ENCODE results near the gene HSPA9.

The HSPA9 gene

GRCh38 chr5:138559937-138560336, 15.3 kb downstream of the HSPA9 start:
- no peak for DNase-seq

GRCh38 chr5:138557677-138558076, 17.5 kb downstream of the HSPA9 start:
- no peak for DNase-seq

DNA sequence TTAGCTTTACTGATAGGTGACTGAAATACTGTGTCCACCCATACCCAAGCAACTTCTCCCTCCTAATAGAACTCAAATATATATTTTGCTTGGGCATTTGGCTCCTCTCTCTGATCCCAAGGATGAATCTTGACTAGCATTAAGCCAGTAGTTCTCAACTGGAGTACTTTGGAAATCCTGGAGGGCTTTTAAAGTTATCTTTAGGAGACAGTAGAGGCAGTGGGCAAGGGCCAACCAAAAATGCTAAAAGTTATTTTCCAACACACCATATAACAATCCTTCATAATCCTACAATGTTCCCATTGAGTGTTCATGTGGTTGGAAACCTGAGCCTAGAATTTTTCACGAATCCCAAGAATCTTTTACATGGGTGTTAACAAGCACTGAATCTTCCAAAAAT, 21.1 kb downstream of the HSPA9 start:
- no peak for DNase-seq

DNA sequence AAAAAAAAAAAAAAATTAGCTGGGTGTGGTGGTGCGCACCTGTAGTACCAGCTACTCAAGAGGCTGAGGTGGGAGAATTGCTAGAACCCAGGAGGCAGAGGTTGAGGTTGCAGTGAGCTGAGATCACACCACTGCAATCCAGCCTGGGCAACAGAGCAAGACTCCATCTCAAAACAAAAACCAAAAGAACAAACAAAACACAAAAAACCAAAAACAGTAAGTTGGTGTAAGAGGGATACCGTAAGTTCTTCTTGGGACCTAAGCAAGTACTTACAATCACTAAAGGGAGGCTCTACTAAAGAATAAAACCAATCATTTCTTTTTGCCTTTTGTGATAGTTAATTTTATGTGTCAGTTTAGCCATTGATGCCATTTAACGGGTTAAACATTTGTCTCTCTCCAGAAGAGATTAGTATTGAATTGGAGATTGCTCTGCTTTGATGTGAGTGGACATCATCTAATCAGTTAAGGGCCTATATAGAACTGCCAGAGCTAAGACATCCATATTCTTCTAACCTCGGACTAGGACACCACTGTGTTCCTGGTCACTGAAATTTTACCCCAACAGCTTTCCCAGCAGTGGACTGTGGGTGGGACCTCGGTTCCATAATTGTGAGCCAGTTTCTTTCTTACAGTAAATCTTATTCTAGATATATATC, 21.6 kb downstream of the HSPA9 start:
- DNase-seq, result no peak

GRCh38 chr5:138552657-138553056, 22.5 kb downstream of the HSPA9 start:
- no peak for DNase-seq

GRCh38 chr5:138549414-138549813, 25.8 kb downstream of the HSPA9 start:
- no peak for DNase-seq

DNA sequence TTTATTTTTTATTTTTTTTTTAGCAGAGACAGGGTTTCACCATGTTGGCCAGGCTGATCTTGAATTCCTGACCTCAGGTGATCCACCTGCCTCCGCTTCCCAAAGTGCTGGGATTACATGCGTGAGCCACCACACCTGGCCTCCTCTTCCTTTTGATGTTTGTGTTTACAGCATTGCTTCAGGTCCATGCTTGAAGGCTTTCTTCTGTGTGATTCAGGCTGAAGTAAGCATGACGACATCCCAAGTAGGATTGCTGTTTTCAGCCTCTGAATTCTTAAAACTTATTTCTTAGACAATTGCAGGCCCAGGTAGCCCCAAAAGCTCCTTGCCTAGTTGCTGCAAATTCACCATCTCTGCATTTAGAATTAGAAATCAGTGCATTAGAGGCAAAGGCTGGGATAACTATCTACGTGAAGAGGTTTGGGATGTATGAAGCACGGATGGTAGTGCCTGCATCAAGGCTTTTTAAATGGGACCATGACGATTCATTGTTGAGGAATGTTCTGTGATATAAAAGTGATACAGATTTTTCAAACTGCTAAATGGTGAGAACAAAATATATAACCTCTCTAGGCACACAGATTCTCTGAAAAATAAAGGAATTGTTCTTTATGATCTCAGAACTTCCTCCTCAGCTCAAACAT, 29.2 kb downstream of the HSPA9 start:
- no peak for DNase-seq

GRCh38 chr5:138544181-138545134, 30.7 kb downstream of the HSPA9 start:
- DNase-seq, result no peak

DNA sequence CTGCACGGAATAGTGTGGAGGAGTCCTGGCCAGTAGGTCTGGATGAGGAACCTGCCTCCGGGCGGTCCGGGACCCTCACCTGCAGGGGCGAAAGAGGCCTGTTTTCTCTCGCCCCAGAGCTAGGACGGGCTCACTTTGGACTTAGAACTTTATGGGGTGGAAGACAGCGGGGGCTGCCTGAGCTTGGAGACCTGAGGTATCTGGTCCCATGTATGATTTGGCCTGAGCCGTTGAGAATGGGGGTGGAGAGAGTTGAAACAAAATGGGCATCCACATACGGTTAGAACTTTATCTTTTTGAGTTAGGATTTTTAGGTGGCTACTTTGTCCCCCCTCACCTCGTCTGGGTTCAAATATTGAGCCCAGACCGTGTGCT, 31.5 kb downstream of the HSPA9 start:
- DNase-seq, result no peak

DNA sequence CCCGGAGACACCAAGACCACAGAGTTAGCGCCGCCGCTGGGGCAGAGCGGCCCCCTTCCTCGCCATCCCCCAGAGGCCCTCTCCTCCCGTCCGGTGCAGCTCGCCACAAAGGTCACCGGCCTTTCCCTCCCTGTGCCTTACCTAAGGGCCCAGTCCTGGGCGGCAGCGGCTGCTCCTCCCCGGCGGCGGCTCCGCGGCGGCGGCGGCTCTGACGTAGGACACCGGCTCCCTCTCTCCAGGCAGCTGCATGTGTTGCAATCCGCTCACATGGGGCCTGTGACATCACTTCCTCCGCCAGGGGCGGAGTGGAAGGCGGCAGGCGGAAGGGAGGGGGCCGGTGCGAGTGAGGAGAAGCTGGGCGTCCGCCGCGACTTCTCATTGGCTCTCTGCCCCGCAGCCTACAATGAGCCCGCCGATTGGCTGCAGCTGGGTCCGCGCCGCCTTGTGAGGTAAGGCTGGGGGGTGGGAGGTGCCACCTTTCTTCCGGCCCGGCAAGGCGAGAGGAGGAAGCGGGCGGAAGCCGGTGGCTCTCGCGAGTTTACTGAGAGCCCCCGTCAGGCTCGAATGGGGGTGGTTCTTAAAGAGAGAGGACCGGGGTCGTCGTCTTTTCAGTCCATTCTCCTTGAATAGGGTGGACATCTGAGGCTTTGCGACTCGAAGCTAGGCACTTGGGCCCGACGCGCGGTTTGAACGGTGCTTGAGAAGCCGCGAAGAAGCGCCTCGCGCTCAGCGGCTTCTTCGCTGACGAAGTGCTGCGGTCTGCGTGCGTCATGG, 32.1 kb downstream of the HSPA9 start, which contains the start of gene ETF1:
Gene ETF1, minus strand, starts transcription at position 281 of the 774 bp plus-strand sequence. CDS start 318 bp downstream, outside the sequence.
- peak; percentile 91 for DNase-seq

GRCh38 chr5:138542180-138542955, 32.8 kb downstream of the HSPA9 start:
- DNase-seq, result no peak

DNA sequence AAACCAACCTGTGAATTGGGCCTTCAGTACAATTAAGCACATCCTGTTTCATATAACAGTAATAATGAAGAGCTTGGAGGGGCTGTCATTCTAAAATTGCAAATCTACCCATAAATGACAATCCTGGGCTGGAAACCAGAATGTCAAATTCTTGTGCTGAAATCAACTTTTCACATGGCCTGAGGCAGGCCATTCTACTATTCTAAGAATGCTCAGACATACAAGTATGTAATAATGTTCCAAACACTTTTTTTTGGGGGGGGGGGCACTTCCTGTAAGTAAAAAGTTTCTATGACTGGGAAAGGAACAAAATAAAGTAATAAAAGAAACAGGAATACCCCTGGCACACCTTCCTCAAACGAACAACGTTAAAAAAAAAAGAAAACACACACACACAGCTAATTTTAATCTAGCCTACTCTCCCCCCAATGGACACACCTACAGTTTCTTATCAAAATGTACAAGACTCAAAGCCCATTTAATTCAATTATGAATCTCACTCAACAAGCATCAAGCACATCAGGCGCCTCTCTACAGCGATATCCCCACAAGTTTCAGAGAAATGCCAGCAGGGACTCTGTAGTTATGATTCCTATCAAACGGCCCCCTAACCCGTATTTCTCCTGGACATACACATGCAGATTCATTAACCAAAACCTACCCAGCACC, 33.6 kb downstream of the HSPA9 start:
- DNase-seq, result no peak

DNA sequence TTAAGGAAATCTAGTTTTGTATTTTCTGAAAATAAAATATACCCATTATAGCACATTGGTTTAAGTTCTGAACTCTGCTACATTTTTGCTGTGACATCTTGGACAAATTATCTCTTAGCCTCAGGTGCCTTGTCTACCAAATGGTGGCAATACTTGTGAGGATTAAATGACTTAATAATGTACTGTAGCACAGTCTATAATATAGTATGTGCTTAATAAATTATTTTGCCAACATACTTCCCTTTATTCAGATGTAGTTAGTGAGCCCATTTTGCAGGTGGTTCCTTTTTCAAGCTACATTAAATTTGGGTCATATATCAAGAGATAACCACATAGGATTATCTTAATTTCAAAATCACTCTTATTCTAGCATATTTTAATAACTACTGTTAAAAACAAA, 35.4 kb downstream of the HSPA9 start:
- DNase-seq, result no peak

DNA sequence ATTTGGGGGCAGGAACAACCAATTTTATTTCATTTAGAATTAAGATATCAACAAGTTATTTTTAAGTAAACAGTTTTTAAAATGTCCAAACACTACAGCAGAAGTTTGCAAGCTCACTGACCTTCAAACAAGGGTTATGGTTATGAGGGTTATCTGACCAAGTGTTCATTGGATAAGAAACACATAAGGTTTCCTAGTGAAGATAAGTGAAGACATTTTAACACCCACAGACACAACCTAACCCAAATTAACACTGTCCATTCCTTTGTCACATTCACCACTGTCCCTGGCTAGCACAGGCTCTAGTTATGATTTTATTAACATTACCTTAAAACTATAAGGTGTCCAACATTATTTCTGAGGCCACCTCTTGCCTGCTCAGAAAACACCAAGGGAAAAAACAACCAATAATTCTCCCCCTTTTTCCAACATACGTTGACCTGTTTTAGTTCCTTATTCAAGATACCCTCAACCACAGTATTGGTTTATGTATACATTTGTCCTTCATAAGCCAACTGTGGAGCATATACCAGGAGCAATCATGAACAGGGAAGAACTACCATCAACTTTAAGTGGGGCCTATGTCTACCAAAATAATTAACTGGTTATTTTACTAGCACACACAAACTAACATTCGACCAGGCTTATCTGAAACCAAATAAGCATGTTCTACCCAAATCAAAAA, 36.1 kb downstream of the HSPA9 start:
- DNase-seq, result no peak

DNA sequence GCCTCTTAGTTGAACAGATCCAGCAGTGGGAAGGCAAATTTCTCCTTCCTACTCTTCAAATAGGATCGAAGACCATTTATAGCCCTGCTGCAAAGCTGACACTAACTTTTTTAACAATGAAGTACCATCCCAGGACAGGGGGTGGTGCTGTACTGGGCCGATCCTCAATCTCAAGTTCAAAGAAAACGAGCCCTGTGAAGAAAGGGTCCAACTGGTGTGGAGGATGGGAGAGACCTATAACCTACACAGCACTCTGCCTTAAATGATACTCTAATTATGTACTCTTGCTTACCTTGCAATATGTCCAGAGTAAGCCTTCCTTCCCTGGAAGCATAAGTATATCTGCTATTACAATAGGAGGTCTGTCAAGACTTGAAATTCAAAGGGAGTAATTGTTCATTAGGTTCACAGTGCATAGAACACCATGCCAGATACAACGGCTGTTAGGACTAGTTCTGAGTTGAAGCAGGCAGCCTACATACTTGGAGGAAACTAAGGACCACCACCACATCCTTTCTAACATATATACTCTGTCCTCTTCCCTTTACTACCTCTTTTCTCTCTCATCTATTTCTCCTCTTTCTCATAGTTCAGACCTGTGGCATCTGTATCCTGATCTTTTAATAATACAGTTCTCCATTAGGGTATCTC, 38.4 kb downstream of the HSPA9 start:
- no peak for DNase-seq

GRCh38 chr5:138536215-138536614, 39.0 kb downstream of the HSPA9 start:
- no peak for DNase-seq

- DNase-seq, result no peak
Measured at GRCh38 chr5:138533973-138534941, 40.9 kb downstream of the HSPA9 start.

DNA sequence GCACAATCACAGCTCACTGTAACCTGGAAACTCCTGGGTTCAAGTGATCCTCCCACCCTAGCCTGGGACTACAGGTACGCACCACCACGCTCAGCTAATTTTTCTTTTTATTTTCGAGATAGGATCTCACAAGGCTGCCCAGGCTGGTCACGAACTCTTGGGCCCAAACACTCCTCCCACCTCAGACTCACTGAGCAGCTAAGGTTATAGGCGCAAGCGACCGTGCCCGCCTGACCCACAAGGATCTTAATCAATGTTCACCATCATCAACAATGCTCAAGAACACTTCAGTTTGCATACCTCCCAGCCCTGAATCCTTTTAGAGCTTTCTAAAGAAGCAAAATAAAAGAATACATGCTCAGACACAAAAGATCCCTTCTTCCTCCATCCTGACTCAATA, 45.4 kb downstream of the HSPA9 start:
- DNase-seq, result no peak

Measured in SIG-M5 (cell line).